GM12878 (cell line): ENCODE data around the gene GSE1. TPM values are rescaled to one million over a fixed set of nuclear protein-coding genes. Genes with fewer than 3 reads are reported as not detected.

Experiments
- ATAC-seq: fragments of 200-7000 bp; cut with Tn5 transposase; 3 replicates; pipeline ENCODE4 v1.9.1; 2020; ENCODE audit warnings: mild to moderate bottlenecking, moderate library complexity
- BruUV-seq: library from RNA; stranded (reverse); fragments of 400-500 nt; replicated peaks from 2 replicates; lab custom pipeline; 2021; lab: Mats Ljungman, UMichigan
- CTCF ChIA-PET: fragments of 300-600 bp; sonication (Branson Sonifier 250); formaldehyde crosslinking; extraction: SDS; loops from one replicate; lab custom pipeline; 2021; ENCODE audit warnings: inconsistent platforms; lab: Yijun Ruan, JAX
- POLR2A ChIA-PET: fragments of 350-600 bp; formaldehyde crosslinking; extraction: SDS; loops from one replicate; lab custom pipeline; 2021; ENCODE audit warnings: inconsistent platforms; lab: Charles Lee
- RAD21 ChIA-PET: fragments of 300-600 bp; sonication (Branson Sonifier 250); formaldehyde crosslinking; loops from one replicate; lab custom pipeline; 2023; ENCODE audit warnings: antibody characterized with exemption; ENCODE audit not compliant: unreplicated experiment; lab: Charles Lee
- SMC1A ChIA-PET: fragments of 300-600 bp; sonication (Branson Sonifier 250); formaldehyde crosslinking; loops from one replicate; lab custom pipeline; 2023; ENCODE audit not compliant: unreplicated experiment, uncharacterized antibody; lab: Charles Lee
- DNase-seq: peaks from one replicate; pipeline ENCODE4 v3.0.0-alpha.2; 2011; ENCODE audit warnings: low read depth, low spot score
- FAIRE-seq: peaks from 3 replicates; lab custom pipeline; 2011; peaks lifted over from hg19 to GRCh38; lab: Jason Lieb, UNC
- H2AFZ ChIP-seq: 2 replicates; pipeline ENCODE4 v1.6.0; 2011; ENCODE audit warnings: low read depth, low read length, control low read depth; ENCODE audit not compliant: control insufficient read depth
- H3K27ac ChIP-seq: 2 replicates; pipeline ENCODE4 v1.5.1; 2011; ENCODE audit warnings: control low read depth; ENCODE audit not compliant: control insufficient read depth, insufficient read depth
- H3K27me3 ChIP-seq, 2 experiments: replicated peaks in 1 of 2; 2 replicates each; pipeline versions ENCODE4 v1.6.0 to v1.6.1; 2011; ENCODE audit warnings: low read length in 1 of 2; ENCODE audit not compliant: control insufficient read depth in 2 of 2, insufficient read depth in 2 of 2
- H3K36me3 ChIP-seq, 2 experiments: 2 replicates each; pipeline ENCODE4 v1.5.1; 2011; ENCODE audit warnings: low read length in 1 of 2; ENCODE audit not compliant: control insufficient read depth in 2 of 2, insufficient read depth in 2 of 2
- H3K4me1 ChIP-seq: 2 replicates; pipeline ENCODE4 v1.6.1; 2011; ENCODE audit warnings: mild to moderate bottlenecking, low read length, moderate library complexity, mixed read lengths; ENCODE audit not compliant: control insufficient read depth, insufficient read depth
- H3K4me2 ChIP-seq: 2 replicates; pipeline ENCODE4 v1.6.0; 2011; ENCODE audit warnings: control low read depth; ENCODE audit not compliant: control insufficient read depth, insufficient read depth
- H3K4me3 ChIP-seq: fragments of 200-600 bp; sonication (generic); 2 replicates; pipeline ENCODE4 v1.5.1; 2016
- H3K79me2 ChIP-seq: 2 replicates; pipeline ENCODE4 v1.6.0; 2011; ENCODE audit warnings: low read length; ENCODE audit not compliant: control insufficient read depth, insufficient read depth
- H3K9ac ChIP-seq: 2 replicates; pipeline ENCODE4 v1.8.0; 2011; ENCODE audit warnings: low read length, control low read depth, mixed read lengths; ENCODE audit not compliant: control insufficient read depth, insufficient read depth
- H3K9me3 ChIP-seq: replicated peaks from 3 replicates; pipeline ENCODE4 v1.5.1; 2011; ENCODE audit warnings: mild to moderate bottlenecking, low read length; ENCODE audit not compliant: control insufficient read depth, insufficient read depth
- H4K20me1 ChIP-seq: 2 replicates; pipeline ENCODE4 v1.6.0; 2011; ENCODE audit not compliant: control insufficient read depth, insufficient read depth
- CHD2 ChIP-seq: IDR thresholded peaks from 2 replicates; pipeline ENCODE4 v1.6.1; 2011; ENCODE audit warnings: low read depth, low read length, improper control_type of control experiment, borderline replicate concordance
- GABPA ChIP-seq: IDR thresholded peaks from 2 replicates; pipeline ENCODE4 v1.6.1; 2014; ENCODE audit warnings: antibody characterized with exemption, low read depth, mild to moderate bottlenecking, inconsistent platforms
- RELA ChIP-seq: fragments of 450-650 bp; IDR thresholded peaks from 2 replicates; pipeline ENCODE4 v1.8.0; 2014; ENCODE audit warnings: borderline replicate concordance; ENCODE audit not compliant: partially characterized antibody
- SUPT20H ChIP-seq: IDR thresholded peaks from 2 replicates; pipeline ENCODE4 v1.6.1; 2011; ENCODE audit warnings: low read depth, mild to moderate bottlenecking, low read length, moderate library complexity, borderline replicate concordance; ENCODE audit not compliant: control insufficient read depth
- WRNIP1 ChIP-seq: IDR thresholded peaks from 2 replicates; pipeline ENCODE4 v1.6.1; 2011; ENCODE audit warnings: low read depth, low read length, improper control_type of control experiment, borderline replicate concordance
- WGBS: methylation state at CpG from one replicate; pipeline ENCODE4 v1.1.6; 2016; ENCODE audit warnings: low lambda C conversion rate; ENCODE audit not compliant: insufficient replicate concordance, insufficient coverage; ENCODE audit errors: missing lambda C conversion rate; 5-methylcytosine and 5-hydroxymethylcytosine counted together
- in situ Hi-C: fragments of 300-500 bp; cut with MboI; formaldehyde crosslinking; loops from 9 replicates; pipeline ENCODE4 v1.14.3; 2018; ENCODE audit warnings: mixed read lengths
- intact Hi-C: fragments of 100-400 bp; cut with micrococcal nuclease; formaldehyde crosslinking; loops from one replicate; pipeline ENCODE4 v1.14.2; 2022; ENCODE audit not compliant: unreplicated experiment
- polyA plus RNA-seq, 11 experiments: library from polyadenylated mRNA; depleted of rRNA in 4 of 11; unstranded in 6 of 11; stranded (reverse) in 5 of 11; fragments of >200 nt; fragmentation: Nextera tagmentation in 4 of 11; fragmentation: Illumina TruSeq in 1 of 11; extraction: Ambion mirVana in 4 of 11; extraction: Trizol in 1 of 11; gene quantifications; 1 replicate in 1 of 11; 2 replicates in 10 of 11; pipeline versions ENCODE4 v1.2.1 to v1.2.3, GENCODE V29; 2011 to 2016; ENCODE audit warnings: inconsistent platforms in 2 of 11, missing spikeins in 2 of 11, low read depth in 1 of 11
- total RNA-seq, 4 experiments: library from RNA; depleted of rRNA in 3 of 4; stranded (reverse); fragments of >200 nt in 3 of 4; fragmentation: Illumina TruSeq in 1 of 4; extraction: Trizol in 1 of 4; gene quantifications; 2 replicates each; pipeline versions ENCODE4 v1.2.1 to v1.2.3, GENCODE V29; 2013 to 2021
- TF ChIP-seq, protein P1 (sequence below): fragments of 450-650 bp; IDR thresholded peaks from 2 replicates; pipeline ENCODE4 v1.6.1; 2014; ENCODE audit warnings: mild to moderate bottlenecking

Gene GSE1
- total and polyA plus RNA-seq, 10 of the 15 experiments (the other 5 are each of a cell fraction or from before 2014, with no cell fraction given): 4.6 to 58.7 (median 18.2) TPM

DNA sequence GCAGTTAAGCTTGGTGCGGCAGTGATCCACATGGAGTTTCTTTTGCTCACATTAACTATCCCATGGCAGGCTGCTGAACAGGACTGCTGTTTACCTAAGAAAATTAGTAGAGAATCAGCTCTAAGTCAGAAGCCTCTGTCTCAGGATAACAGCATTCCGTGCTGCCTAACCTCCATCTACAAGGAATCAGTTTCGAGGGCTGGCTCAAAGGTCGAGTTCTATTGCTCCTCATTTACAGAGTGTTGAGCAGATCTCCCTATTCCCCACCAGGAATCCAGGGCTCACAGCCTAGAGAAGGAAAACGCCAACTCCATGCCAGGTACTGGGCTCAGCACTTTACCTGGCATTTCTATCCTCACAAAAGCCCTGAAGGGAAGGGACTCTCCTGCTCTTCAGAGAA lies 65.7 kb downstream of the GSE1 start:
- H3K4me3 ChIP-seq: no peak overlapping the region
- SMC1A ChIA-PET: interaction anchor here (0.7 to 1.0 kb wide), 2 partner anchors 14 to 1868 kb away, joined by 3 read pairs; no protein-coding TSS in a partner anchor
- no TSS peak for BruUV-seq
- ATAC-seq: no peak
- CTCF ChIA-PET: interaction anchor here (0.6 to 2.7 kb wide), 3 partner anchors 39 to 339 kb away, joined by 3 to 7 read pairs (median 4); no protein-coding TSS in a partner anchor
- no peak for FAIRE-seq
- peaks cover 3% of the 10 kb centered on the region for H3K79me2 ChIP-seq
- no peak for DNase-seq
- WGBS: 98% methylated on average over 5 of the region's 5 CpGs
- H3K36me3 ChIP-seq: peaks cover 32 to 39% of the 10 kb centered on the region in 2 experiments; a peak in 3 of 4 replicates
- POLR2A ChIA-PET: no interaction called here
- H3K27ac ChIP-seq: no peak overlapping the region
- RAD21 ChIA-PET: no interaction called here
- no peak overlapping the region for H3K4me2 ChIP-seq
- H2AFZ ChIP-seq: no peak overlapping the region
- peaks cover 21% of the 10 kb centered on the region for H3K4me1 ChIP-seq
- H3K9ac ChIP-seq: no peak overlapping the region
- H4K20me1 ChIP-seq: peaks cover 2% of the 10 kb centered on the region; the same call in 1 of the 2 replicates
- intact Hi-C loops: loop anchor here (5.0 kb wide), 1 partner anchor 38 kb away; no protein-coding TSS in a partner anchor
- in situ Hi-C loops: no loop called here
- no peak for TF ChIP-seq CHD2
- TF ChIP-seq SUPT20H: no peak
- TF ChIP-seq RELA: no peak
- TF ChIP-seq GABPA: no peak
- TF ChIP-seq, protein P1, sequence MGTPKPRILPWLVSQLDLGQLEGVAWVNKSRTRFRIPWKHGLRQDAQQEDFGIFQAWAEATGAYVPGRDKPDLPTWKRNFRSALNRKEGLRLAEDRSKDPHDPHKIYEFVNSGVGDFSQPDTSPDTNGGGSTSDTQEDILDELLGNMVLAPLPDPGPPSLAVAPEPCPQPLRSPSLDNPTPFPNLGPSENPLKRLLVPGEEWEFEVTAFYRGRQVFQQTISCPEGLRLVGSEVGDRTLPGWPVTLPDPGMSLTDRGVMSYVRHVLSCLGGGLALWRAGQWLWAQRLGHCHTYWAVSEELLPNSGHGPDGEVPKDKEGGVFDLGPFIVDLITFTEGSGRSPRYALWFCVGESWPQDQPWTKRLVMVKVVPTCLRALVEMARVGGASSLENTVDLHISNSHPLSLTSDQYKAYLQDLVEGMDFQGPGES: no peak
- TF ChIP-seq WRNIP1: no peak
- no peaks in the 10 kb centered on the region for H3K9me3 ChIP-seq
- no peaks in the 10 kb centered on the region for H3K27me3 ChIP-seq
